ENCODE measurements around the gene SAPCD2.

GRCh38 chr9:137111788-137112563 is 41.6 kb upstream of the SAPCD2 start:
- TF ChIP-seq EZH2 (IDR thresholded peaks at IDR 0.05; ENCODE audit: low read length) (no peak), CTCF (optimal IDR thresholded peaks at IDR 0.05 in 1 of 3, IDR thresholded peaks at IDR 0.05 in 1 of 3, conservative IDR thresholded peaks at IDR 0.05 in 1 of 3; ENCODE audit: extremely low read depth in 1 of 3, insufficient read depth in 2 of 3, low read length in 3 of 3) (no peak)
